Measurements from ENCODE around the gene OR6P1. TPM values are rescaled to one million over a fixed set of nuclear protein-coding genes. Genes with fewer than 3 reads are reported as not detected.

OR6P1 gene
- total RNA-seq, 1 donor from 2014 or later: not detected

GRCh38 chr1:158552296-158552695 is 18.1 kb downstream of the OR6P1 start:
- Histone ChIP-seq H3K27ac (no peak overlapping the region), H3K4me1 (no peaks in the 10 kb centered on the region), H3K4me3 (no peak overlapping the region), H3K9me3 (no peaks in the 10 kb centered on the region), H3K36me3 (no peaks in the 10 kb centered on the region), H3K27me3 (no peaks in the 10 kb centered on the region)
- TF ChIP-seq POLR2A (IDR thresholded peaks at IDR 0.05) (no peak), CTCF (IDR thresholded peaks at IDR 0.05) (no peak), POLR2AphosphoS5 (IDR thresholded peaks at IDR 0.05; ENCODE audit: insufficient read depth in 1 of 2, low read depth in 1 of 2) (no peak)
- DNase-seq (ENCODE audit: extremely low spot score in 2 of 2): no peak
- intact Hi-C loops (cut with DNase I): no loop called here

- Histone ChIP-seq H3K36me3 (no peaks in the 10 kb centered on the region), H3K9me3 (no peaks in the 10 kb centered on the region), H3K27ac (no peak overlapping the region), H3K4me1 (no peaks in the 10 kb centered on the region), H3K27me3 (no peaks in the 10 kb centered on the region), H3K4me3 (no peak overlapping the region)
- DNase-seq (ENCODE audit: extremely low spot score in 2 of 2): no peak
- intact Hi-C loops (cut with DNase I): no loop called here
- no peak for TF ChIP-seq POLR2A (IDR thresholded peaks at IDR 0.05)
- no peak for TF ChIP-seq POLR2AphosphoS5 (IDR thresholded peaks at IDR 0.05; ENCODE audit: insufficient read depth in 1 of 2, low read depth in 1 of 2)
- no peak for TF ChIP-seq CTCF (IDR thresholded peaks at IDR 0.05)
Observed at GRCh38 chr1:158547533-158547932, 22.8 kb downstream of the OR6P1 start.

GRCh38 chr1:158537609-158538008 is 32.8 kb downstream of the OR6P1 start:
- H3K4me1 ChIP-seq: no peaks in the 10 kb centered on the region
- intact Hi-C loops (cut with DNase I): no loop called here
- DNase-seq (ENCODE audit: extremely low spot score in 2 of 2): no peak
- H3K27ac ChIP-seq: no peak overlapping the region
- no peak overlapping the region for H3K4me3 ChIP-seq
- no peaks in the 10 kb centered on the region for H3K9me3 ChIP-seq
- no peak for TF ChIP-seq CTCF (IDR thresholded peaks at IDR 0.05)
- no peak for TF ChIP-seq POLR2AphosphoS5 (IDR thresholded peaks at IDR 0.05; ENCODE audit: insufficient read depth in 1 of 2, low read depth in 1 of 2)
- H3K36me3 ChIP-seq: no peaks in the 10 kb centered on the region
- no peaks in the 10 kb centered on the region for H3K27me3 ChIP-seq

- H3K4me1 ChIP-seq: no peaks in the 10 kb centered on the region
- no peaks in the 10 kb centered on the region for H3K36me3 ChIP-seq
- no peaks in the 10 kb centered on the region for H3K27me3 ChIP-seq
- no peak overlapping the region for H3K27ac ChIP-seq
- DNase-seq (ENCODE audit: extremely low spot score in 2 of 2): no peak
- no peak overlapping the region for H3K4me3 ChIP-seq
- TF ChIP-seq CTCF (IDR thresholded peaks at IDR 0.05) (no peak), POLR2AphosphoS5 (IDR thresholded peaks at IDR 0.05; ENCODE audit: insufficient read depth in 1 of 2, low read depth in 1 of 2) (no peak), POLR2A (IDR thresholded peaks at IDR 0.05) (no peak)
- H3K9me3 ChIP-seq: no peaks in the 10 kb centered on the region
- intact Hi-C loops (cut with DNase I): no loop called here
Observed at GRCh38 chr1:158534496-158534895, 35.9 kb downstream of the OR6P1 start.

GRCh38 chr1:158527190-158527815 is 43.1 kb downstream of the OR6P1 start:
- H3K27ac ChIP-seq: no peak overlapping the region
- no peaks in the 10 kb centered on the region for H3K9me3 ChIP-seq
- TF ChIP-seq CTCF (IDR thresholded peaks at IDR 0.05) (no peak), POLR2AphosphoS5 (IDR thresholded peaks at IDR 0.05; ENCODE audit: insufficient read depth in 1 of 2, low read depth in 1 of 2) (no peak), POLR2A (IDR thresholded peaks at IDR 0.05) (no peak)
- intact Hi-C loops (cut with DNase I): no loop called here
- H3K27me3 ChIP-seq: no peaks in the 10 kb centered on the region
- no peaks in the 10 kb centered on the region for H3K36me3 ChIP-seq
- H3K4me1 ChIP-seq: no peaks in the 10 kb centered on the region
- no peak overlapping the region for H3K4me3 ChIP-seq
- DNase-seq (ENCODE audit: extremely low spot score in 2 of 2): no peak
